Mesodermal cell (in vitro differentiated cells): ENCODE results near the gene POF1B. TPM values are rescaled to one million over a fixed set of nuclear protein-coding genes. Genes with fewer than 3 reads are reported as not detected.

ENCODE experiments used
- H3K27ac ChIP-seq: 2 replicates; pipeline ENCODE4 v1.7.0; 2013; ENCODE audit warnings: mild to moderate bottlenecking, low read depth, low read length, moderate library complexity; ENCODE audit not compliant: severe bottlenecking
- H3K36me3 ChIP-seq: 2 replicates; pipeline ENCODE4 v1.7.1; 2013; ENCODE audit warnings: mild to moderate bottlenecking, low read length, moderate library complexity; ENCODE audit not compliant: control insufficient read depth, insufficient read depth
- H3K4me1 ChIP-seq: one replicate; pipeline ENCODE4 v1.7.1; 2013; ENCODE audit warnings: mild to moderate bottlenecking, low read length; ENCODE audit not compliant: insufficient read depth, control insufficient read depth, poor library complexity, severe bottlenecking
- H3K4me3 ChIP-seq: 2 replicates; pipeline ENCODE4 v1.7.0; 2013; ENCODE audit warnings: low read length, control low read depth, mild to moderate bottlenecking; ENCODE audit not compliant: insufficient read depth, poor library complexity, severe bottlenecking; ENCODE audit errors: extremely low read depth
- H3K9me3 ChIP-seq: 2 replicates; pipeline ENCODE4 v1.7.1; 2013; ENCODE audit warnings: mild to moderate bottlenecking, low read length, moderate library complexity; ENCODE audit not compliant: control insufficient read depth
- WGBS, 2 experiments: methylation state at CpG; one replicate each; pipeline ENCODE4 v1.1.5; 2013; ENCODE audit warnings: missing lambda C conversion rate in 2 of 2; ENCODE audit not compliant: insufficient coverage in 2 of 2; 5-methylcytosine and 5-hydroxymethylcytosine counted together
- polyA plus RNA-seq, 2 experiments: library from polyadenylated mRNA; stranded (reverse); fragments of 50-300 nt; gene quantifications; one replicate each; pipeline ENCODE4 v1.2.3, GENCODE V29; 2013

Gene POF1B, protein sequence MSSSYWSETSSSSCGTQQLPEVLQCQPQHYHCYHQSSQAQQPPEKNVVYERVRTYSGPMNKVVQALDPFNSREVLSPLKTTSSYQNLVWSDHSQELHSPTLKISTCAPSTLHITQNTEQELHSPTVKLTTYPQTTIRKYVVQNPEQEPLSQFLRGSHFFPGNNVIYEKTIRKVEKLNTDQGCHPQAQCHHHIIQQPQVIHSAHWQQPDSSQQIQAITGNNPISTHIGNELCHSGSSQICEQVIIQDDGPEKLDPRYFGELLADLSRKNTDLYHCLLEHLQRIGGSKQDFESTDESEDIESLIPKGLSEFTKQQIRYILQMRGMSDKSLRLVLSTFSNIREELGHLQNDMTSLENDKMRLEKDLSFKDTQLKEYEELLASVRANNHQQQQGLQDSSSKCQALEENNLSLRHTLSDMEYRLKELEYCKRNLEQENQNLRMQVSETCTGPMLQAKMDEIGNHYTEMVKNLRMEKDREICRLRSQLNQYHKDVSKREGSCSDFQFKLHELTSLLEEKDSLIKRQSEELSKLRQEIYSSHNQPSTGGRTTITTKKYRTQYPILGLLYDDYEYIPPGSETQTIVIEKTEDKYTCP
- polyA plus RNA-seq (2013, experiment 1 of 2): not detected
- not detected for polyA plus RNA-seq (2013, experiment 2 of 2)

DNA sequence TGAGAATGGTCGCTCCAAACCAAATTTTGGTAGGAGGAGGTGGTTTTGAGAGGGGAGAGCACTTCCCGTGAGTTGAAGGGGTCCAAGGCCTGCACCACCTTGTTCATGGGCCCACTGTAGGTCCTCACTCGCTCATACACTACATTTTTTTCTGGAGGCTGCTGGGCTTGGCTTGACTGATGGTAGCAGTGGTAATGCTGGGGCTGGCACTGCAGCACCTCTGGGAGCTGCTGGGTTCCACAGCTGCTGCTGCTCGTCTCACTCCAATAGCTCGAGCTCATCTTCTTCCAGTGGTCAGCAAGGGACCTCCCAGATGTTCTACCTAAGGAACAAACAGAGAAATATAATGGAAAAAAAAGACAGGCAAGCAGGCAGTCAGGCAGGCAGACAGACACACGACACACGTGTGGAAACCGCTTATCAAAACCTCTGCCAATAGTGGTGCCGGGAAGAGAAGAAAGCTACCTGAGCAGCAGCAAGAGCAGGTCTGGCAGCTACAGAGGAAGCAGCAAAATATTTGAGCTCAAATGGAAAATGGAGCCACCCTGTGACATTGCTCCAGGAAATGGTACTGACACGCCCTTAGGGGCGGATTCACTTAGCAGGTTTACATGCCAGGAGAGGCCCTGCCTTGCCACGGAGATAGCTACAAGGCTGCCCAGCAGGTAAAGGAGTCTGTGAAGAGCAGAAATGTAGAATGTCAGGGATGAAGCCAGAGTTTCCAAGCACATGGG lies at the start of gene POF1B:
TSS of gene POF1B (minus strand) at position 492 of the 734 bp plus-strand sequence. CDS start at position 281, 211 bp downstream.
- H3K4me3 ChIP-seq: no peak within 1 kb of the TSS
- H3K36me3 ChIP-seq: no peaks in the 10 kb centered on the region
- H3K9me3 ChIP-seq: no peaks in the 10 kb centered on the region
- no peaks in the 10 kb centered on the region for H3K4me1 ChIP-seq
- 89 to 92% methylated on average over 5 to 6 of the region's 12 CpGs for WGBS, 2 experiments
- H3K27ac ChIP-seq: no peak within 1 kb of the TSS

DNA sequence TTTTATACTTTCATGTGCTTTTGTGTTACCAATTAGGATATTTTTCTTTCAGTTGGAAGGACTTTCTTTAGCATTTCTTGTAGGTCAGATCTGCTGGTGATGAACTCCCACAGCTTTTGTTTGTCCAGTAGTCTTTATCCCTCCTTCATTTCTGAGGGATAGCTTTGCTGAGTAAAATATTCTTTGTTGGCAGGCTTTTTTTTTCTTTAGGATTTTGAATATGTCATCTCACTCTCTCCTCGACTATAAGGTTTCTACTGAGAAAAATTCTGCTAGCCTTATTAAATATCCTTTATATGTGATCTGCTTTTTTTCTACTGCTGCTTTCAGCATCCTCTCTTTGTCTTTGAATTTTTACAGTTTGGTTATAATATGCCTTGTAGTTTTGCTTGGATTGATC lies 49.6 kb upstream of the POF1B start:
- Histone ChIP-seq H3K27ac (no peak overlapping the region), H3K9me3 (no peaks in the 10 kb centered on the region), H3K4me3 (no peak overlapping the region), H3K36me3 (no peaks in the 10 kb centered on the region), H3K4me1 (no peaks in the 10 kb centered on the region)
- no CpG with 5 or more reads among the region's 1 CpG for whole genome bisulfite sequencing, 2 experiments

DNA sequence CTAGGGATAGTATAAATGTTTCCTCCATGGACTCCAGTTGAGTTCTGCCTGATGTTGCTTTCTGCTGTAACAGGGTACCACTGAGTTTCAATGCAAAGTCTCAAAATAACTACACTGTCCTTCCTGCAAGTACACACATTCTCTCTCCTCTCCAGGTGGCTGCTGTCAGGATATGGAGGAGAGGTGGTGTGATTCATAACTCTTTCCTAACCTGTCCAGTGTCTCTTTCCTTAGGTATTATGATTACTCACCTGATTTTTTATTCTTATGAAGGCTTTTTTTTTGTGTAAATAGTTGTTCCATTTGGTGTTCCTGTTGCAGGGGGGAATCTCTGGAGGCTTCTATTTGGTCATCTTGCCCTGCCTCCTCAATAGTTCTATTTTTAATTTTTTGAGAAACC lies 39.8 kb upstream of the POF1B start:
- Histone ChIP-seq H3K36me3 (no peaks in the 10 kb centered on the region), H3K4me3 (no peak overlapping the region), H3K9me3 (no peaks in the 10 kb centered on the region), H3K4me1 (no peaks in the 10 kb centered on the region), H3K27ac (no peak overlapping the region)

DNA sequence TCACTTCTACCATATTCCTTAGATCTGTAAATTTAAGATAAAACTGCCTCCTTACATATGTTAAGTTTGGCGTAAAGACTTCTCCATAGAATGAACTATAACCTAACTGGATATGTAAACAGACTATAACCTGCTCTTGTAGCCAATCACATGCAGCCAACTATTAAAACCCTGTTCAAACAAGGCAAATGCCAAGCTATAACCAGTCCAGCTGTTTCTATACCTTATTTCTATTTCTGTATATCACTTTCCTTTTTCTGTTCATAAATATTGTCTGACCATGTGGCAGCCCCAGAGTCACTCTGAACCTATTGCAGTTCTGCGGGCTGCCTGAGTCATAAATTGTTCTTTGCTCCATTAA lies 12.4 kb upstream of the POF1B start:
- WGBS, 2 experiments: no CpG with 5 or more reads among the region's 2 CpGs
- H3K9me3 ChIP-seq: no peaks in the 10 kb centered on the region
- H3K27ac ChIP-seq: no peak overlapping the region
- H3K36me3 ChIP-seq: no peaks in the 10 kb centered on the region
- no peak overlapping the region for H3K4me3 ChIP-seq
- no peaks in the 10 kb centered on the region for H3K4me1 ChIP-seq

DNA sequence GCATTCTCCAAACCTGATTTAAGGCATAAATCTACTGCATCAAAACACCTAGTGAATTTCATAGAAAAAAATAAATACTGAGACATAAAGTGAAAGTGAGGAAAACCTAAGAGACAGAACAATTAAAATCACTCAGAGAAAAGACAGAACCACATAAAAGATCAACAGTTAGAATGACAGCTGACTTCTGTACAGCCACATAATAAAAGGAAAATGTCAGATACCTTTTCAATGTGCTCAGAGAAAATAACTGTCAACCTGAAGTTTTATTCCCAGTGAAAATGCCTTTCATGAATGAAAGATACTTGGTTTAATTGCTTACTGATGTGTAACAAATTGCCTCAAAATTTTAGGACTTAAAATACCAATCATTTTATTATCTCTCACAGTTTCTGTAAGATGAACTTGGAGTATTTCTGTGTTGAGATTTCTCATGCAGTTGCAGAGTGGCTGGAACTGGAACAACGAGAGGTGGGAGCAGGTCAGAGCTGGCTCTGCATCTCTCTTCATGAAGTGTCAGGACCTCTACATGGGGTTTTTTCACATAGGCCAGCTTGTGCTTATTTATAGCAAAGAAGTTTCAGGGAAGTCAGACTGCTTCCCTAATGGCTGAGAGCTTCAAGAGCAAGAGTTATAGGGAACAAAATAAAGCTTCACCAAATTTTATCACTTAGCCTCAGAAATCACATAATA lies 11.9 kb upstream of the POF1B start:
- Histone ChIP-seq H3K36me3 (no peaks in the 10 kb centered on the region), H3K27ac (no peak overlapping the region), H3K9me3 (no peaks in the 10 kb centered on the region), H3K4me3 (no peak overlapping the region), H3K4me1 (no peaks in the 10 kb centered on the region)
- WGBS, 2 experiments: 50 to 100% methylated on average over 1 of the region's 1 CpG

DNA sequence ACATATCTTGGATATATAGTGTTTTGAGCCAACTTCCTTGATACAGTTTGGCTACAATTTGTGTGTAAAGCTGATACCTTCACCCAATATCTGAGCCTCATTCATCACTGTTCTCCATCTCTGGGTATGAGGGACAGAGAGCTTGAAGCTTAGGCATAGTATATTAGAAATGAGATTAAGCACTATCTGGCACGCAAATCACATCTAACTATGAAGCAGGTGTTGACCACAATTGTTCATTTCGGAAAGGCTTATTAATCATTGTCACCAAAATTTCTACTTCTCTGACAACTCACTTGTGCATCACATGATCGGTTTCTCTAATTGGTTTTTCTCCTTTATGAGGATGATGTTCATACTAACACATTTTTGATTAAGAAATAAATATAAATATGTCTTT lies 2.1 kb upstream of the POF1B start:
- H3K27ac ChIP-seq: no peak overlapping the region
- no peaks in the 10 kb centered on the region for H3K36me3 ChIP-seq
- no peaks in the 10 kb centered on the region for H3K4me1 ChIP-seq
- no peaks in the 10 kb centered on the region for H3K9me3 ChIP-seq
- H3K4me3 ChIP-seq: no peak overlapping the region
- WGBS, 2 experiments: 80% methylated on average over 1 of the region's 3 CpGs; no CpG with 5 or more reads in 1 of the 2 experiments

DNA sequence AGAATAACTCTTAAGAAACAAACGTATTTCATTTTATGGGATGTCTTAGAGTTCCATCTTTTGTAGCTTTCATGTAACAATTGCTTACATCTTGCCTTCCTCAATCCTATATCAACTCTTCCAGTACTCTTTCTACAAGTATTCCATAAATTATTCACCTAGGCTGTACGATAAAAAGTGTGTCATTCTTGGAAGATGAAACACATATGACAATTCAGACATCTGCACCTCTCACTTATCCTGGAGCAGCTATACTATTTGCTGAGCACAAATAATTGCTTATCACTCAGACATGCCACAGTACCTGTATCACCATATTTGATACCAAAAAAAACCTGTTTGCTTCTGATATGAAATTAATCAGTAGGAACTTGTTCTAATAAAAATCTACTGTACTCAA lies 1.0 kb downstream of the POF1B start:
- H3K27ac ChIP-seq: no peak overlapping the region
- no peaks in the 10 kb centered on the region for H3K9me3 ChIP-seq
- H3K36me3 ChIP-seq: no peaks in the 10 kb centered on the region
- H3K4me1 ChIP-seq: no peaks in the 10 kb centered on the region
- no peak overlapping the region for H3K4me3 ChIP-seq
- WGBS, 2 experiments: 100% methylated on average over 1 of the region's 2 CpGs; no CpG with 5 or more reads in 1 of the 2 experiments

DNA sequence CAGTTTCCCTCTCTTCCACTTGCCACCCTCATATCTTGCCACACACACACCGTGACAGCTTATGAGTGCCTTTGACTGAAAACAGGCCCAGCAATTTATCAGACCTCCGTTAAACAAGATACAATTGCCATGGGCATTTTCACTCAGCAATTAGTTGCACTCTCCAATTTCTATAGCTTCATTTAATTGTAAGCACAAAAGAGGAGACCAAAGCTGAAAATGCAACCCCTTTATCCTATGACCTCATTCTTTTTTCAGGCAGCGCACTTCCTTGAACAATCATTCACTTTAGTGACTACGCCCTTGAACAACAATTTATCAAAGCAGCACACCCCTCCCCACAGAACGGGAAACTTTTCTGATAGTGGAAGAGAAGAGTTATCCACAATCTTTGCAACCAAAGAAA lies 4.1 kb downstream of the POF1B start:
- no peak overlapping the region for H3K27ac ChIP-seq
- no peaks in the 10 kb centered on the region for H3K4me1 ChIP-seq
- no peaks in the 10 kb centered on the region for H3K9me3 ChIP-seq
- H3K4me3 ChIP-seq: no peak overlapping the region
- no peaks in the 10 kb centered on the region for H3K36me3 ChIP-seq
- 60% methylated on average over 1 of the region's 5 CpGs; no CpG with 5 or more reads in 1 of the 2 experiments for WGBS, 2 experiments

DNA sequence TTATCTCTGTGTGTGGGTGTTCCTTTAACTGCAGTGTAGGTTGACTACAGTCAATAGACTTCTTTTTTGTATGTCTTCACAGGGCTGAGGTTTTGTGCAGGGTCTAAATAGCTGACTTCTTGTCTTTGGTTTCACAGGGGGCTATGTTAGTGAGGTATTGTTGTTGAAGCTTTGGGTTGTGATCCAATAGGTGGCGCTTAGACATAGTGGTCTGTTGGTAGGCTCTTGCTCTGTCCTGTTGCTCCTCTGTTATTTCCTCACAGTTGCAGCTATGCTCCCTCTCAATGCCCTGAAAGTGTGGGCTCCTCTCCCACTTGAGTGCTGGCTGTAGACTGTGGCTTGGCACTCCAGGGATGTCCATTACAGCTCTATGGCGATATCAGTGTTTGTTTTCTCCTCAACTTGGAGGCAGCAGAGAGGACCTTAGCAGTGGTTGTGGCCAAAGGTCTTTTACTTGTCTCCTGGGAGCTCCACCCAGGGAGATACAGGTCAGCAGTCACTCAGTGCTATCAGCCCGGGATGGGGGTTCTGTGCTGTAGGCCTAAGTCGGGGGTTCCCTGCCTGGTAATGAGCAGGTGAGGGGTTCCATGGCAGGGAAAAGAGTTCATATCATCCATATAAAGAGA lies 14.0 kb downstream of the POF1B start:
- Histone ChIP-seq H3K4me3 (no peak overlapping the region), H3K9me3 (no peaks in the 10 kb centered on the region), H3K36me3 (no peaks in the 10 kb centered on the region), H3K4me1 (no peaks in the 10 kb centered on the region), H3K27ac (no peak overlapping the region)
- WGBS, 2 experiments: 86% methylated on average over 1 of the region's 4 CpGs; no CpG with 5 or more reads in 1 of the 2 experiments

DNA sequence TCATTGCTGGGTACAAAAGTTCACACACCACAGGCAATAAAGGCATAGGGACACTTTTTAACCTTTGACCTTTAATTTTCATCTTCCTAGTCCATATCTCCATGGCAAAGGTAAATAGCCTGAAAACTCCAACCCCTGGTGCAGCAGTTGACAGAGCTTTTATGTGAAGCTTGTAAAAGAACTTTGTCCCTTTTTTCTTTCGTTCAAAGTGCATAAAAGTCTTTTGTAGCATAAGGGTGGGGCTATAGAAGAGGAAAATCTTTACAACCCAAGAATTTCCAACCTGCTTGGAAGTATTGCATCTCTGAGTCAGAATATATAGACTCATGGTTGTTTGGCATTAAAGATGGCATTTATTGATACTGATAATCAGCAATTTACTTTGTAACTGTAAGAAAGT lies 20.4 kb downstream of the POF1B start:
- Histone ChIP-seq H3K4me3 (no peak overlapping the region), H3K36me3 (no peaks in the 10 kb centered on the region), H3K27ac (no peak overlapping the region), H3K4me1 (no peaks in the 10 kb centered on the region), H3K9me3 (no peaks in the 10 kb centered on the region)
- no CpG with 5 or more reads among the region's 1 CpG for WGBS, 2 experiments
